OCI-LY7 (cell line): ENCODE data around the gene RTL10.

ENCODE experiments used
- EZH2phosphoT487 ChIP-seq: fragments of 200-600 bp; sonication (generic); IDR thresholded peaks from 2 replicates; pipeline ENCODE4 v1.6.1; 2018; ENCODE audit warnings: low read depth, borderline replicate concordance, mild to moderate bottlenecking, mixed run types, antibody characterized with exemption, low read length, moderate library complexity, mixed read lengths
- TF ChIP-seq, protein P1 (sequence below): fragments of 200-600 bp; sonication (generic); conservative IDR thresholded peaks from 2 replicates; pipeline ENCODE4 v1.5.1; 2014; ENCODE audit warnings: mild to moderate bottlenecking, antibody characterized with exemption, low read length, moderate library complexity, mixed read lengths

DNA sequence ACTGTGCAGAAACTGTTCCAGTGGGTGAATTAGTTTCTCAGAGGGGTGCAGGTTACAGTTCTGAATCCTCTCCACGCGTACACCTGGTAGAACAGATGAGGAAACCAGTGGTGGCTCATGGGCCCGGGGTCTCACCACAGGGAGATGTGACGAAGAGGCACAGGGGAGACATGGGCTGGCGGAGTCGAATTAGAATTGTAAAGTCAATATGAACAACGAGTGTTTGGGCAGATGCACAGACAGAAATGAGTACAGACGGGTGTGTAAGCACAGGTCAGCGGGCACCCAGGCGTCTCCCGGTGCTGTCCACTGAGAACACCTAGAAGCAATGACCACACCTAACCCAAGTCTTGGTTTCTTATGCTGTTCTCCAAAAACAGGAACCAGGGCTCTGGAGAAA is 41.8 kb downstream of the RTL10 start:
- no peak for TF ChIP-seq EZH2phosphoT487
- TF ChIP-seq, protein P1, sequence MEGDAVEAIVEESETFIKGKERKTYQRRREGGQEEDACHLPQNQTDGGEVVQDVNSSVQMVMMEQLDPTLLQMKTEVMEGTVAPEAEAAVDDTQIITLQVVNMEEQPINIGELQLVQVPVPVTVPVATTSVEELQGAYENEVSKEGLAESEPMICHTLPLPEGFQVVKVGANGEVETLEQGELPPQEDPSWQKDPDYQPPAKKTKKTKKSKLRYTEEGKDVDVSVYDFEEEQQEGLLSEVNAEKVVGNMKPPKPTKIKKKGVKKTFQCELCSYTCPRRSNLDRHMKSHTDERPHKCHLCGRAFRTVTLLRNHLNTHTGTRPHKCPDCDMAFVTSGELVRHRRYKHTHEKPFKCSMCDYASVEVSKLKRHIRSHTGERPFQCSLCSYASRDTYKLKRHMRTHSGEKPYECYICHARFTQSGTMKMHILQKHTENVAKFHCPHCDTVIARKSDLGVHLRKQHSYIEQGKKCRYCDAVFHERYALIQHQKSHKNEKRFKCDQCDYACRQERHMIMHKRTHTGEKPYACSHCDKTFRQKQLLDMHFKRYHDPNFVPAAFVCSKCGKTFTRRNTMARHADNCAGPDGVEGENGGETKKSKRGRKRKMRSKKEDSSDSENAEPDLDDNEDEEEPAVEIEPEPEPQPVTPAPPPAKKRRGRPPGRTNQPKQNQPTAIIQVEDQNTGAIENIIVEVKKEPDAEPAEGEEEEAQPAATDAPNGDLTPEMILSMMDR: no peak
